ACC112 (cell line): Measurements from ENCODE around the gene WBP11.

ENCODE experiments used
- H2AFZ ChIP-seq: fragments of 200-600 bp; sonication (generic); one replicate; pipeline ENCODE4 v1.6.0; 2017; ENCODE audit warnings: antibody characterized with exemption, low read length; ENCODE audit not compliant: unreplicated experiment
- H3K27ac ChIP-seq: fragments of 200-600 bp; sonication (generic); 2 replicates; pipeline ENCODE4 v1.5.1; 2014; ENCODE audit warnings: low read depth, mild to moderate bottlenecking, antibody characterized with exemption, low read length, moderate library complexity
- H3K27me3 ChIP-seq: fragments of 200-600 bp; sonication (generic); 2 replicates; pipeline ENCODE4 v1.6.1; 2014; ENCODE audit warnings: mild to moderate bottlenecking, antibody characterized with exemption, low read length, moderate library complexity, mixed read lengths; ENCODE audit not compliant: insufficient read depth
- H3K36me3 ChIP-seq: fragments of 200-600 bp; sonication (generic); 2 replicates; pipeline ENCODE4 v1.6.1; 2016; ENCODE audit warnings: mild to moderate bottlenecking, antibody characterized with exemption, low read length, moderate library complexity, mixed read lengths; ENCODE audit not compliant: insufficient read depth
- H3K4me1 ChIP-seq: fragments of 200-600 bp; sonication (generic); one replicate; pipeline ENCODE4 v1.6.1; 2016; ENCODE audit warnings: low read length, mixed read lengths; ENCODE audit not compliant: insufficient read depth, unreplicated experiment, control insufficient read depth
- H3K4me3 ChIP-seq: fragments of 200-600 bp; sonication (generic); 2 replicates; pipeline ENCODE4 v1.5.1; 2014; ENCODE audit warnings: mild to moderate bottlenecking, low read depth, low read length
- H3K79me2 ChIP-seq: fragments of 200-600 bp; sonication (generic); one replicate; pipeline ENCODE4 v1.6.0; 2016; ENCODE audit warnings: low read length; ENCODE audit not compliant: control insufficient read depth, unreplicated experiment, insufficient read depth

WBP11 gene

DNA sequence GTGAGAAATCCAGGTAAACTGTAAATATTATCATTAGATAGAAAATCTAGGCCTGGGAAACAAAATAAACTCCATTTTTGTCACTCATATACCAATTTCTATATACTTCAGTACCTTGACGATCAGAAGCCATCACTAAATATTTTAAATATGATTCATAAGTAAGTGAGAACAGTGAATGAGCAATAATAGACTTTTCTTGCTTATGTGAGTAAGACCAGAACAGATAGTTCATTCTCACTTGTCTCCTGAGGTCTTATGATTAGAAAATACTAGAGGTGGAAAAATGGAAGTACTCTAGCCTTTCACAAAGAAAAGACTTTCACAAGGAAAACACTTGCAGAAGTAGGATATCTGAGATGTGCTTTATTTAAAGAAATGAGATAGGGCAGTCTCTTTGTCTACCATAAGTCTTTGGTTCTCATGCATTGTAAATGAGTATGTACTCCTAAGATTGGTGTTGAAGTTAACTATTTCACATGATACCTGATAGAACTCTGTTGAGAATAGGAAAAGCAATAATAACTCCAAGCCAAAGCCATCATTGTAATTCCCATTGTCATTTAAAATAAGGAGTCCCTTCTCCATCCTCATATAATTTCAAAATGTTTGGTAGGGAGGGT is 20.8 kb upstream of the WBP11 start:
- Histone ChIP-seq H3K27ac (no peak overlapping the region; the same call in 1 of the 2 replicates), H3K36me3 (no peaks in the 10 kb centered on the region), H3K27me3 (no peaks in the 10 kb centered on the region), H3K4me1 (peaks cover 40% of the 10 kb centered on the region), H3K79me2 (no peaks in the 10 kb centered on the region), H2AFZ (no peak overlapping the region), H3K4me3 (no peak overlapping the region)

DNA sequence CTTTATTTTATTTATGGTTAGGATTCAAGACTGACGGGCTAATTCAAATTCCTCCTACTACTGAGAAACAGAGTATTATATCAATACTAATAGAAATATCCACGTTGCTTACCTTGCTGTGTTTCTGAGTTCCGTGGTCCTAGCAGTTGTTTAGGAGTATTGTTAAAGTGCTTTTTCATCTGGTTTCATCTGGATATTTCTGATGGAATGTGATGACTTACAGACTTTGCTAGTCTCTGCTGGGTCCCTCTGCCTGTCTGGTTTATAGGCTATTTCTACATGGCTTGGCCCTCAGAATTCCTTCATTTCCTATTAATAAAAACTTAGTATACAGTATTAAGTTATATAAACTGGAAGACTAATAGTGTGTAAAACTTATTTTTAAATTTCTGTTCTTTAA is 10.7 kb upstream of the WBP11 start, which contains the start of gene SMCO3:
SMCO3 (minus strand) TSS at position 169 of the 400 bp plus-strand sequence. CDS start 7,502 bp downstream, outside the sequence.
- Histone ChIP-seq H3K4me1 (peaks cover 15% of the 10 kb centered on the region), H2AFZ (no peak within 1 kb of the TSS), H3K27me3 (no peaks in the 10 kb centered on the region), H3K4me3 (no peak within 1 kb of the TSS), H3K79me2 (no peaks in the 10 kb centered on the region), H3K27ac (no peak within 1 kb of the TSS), H3K36me3 (no peaks in the 10 kb centered on the region)

DNA sequence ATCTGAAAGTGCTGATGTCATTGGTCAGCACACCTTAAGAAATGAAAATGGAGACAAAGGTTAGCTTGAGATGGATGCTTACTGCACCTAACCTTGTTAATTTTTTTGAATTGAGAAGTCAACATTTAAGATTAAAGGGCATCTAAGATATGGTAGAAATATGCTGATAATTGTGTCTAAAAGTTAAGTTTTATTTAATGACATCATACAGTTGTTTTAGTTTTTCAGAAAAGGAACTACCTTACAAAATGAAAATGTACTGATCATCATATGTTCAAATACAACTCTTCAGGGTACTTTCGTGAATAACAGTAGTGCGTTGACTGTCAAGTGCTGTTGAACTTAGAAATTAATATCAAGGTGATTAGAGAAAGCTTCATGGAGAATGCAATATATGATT is 8.2 kb upstream of the WBP11 start:
- Histone ChIP-seq H3K27me3 (no peaks in the 10 kb centered on the region), H3K4me3 (no peak overlapping the region), H3K27ac (no peak overlapping the region), H3K4me1 (peaks cover 15% of the 10 kb centered on the region), H2AFZ (no peak overlapping the region), H3K36me3 (no peaks in the 10 kb centered on the region), H3K79me2 (no peaks in the 10 kb centered on the region)

- Histone ChIP-seq H3K4me1 (peaks cover 12% of the 10 kb centered on the region), H3K27ac (no peak overlapping the region), H3K36me3 (no peaks in the 10 kb centered on the region), H2AFZ (no peak overlapping the region), H3K79me2 (no peaks in the 10 kb centered on the region), H3K27me3 (no peaks in the 10 kb centered on the region), H3K4me3 (no peak overlapping the region)
Observed at GRCh38 chr12:14810953-14811483, 7.7 kb upstream of the WBP11 start.

GRCh38 chr12:14810167-14810952 is 7.1 kb upstream of the WBP11 start:
- H3K27ac ChIP-seq = no peak overlapping the region
- H3K4me3 ChIP-seq = no peak overlapping the region
- no peaks in the 10 kb centered on the region for H3K36me3 ChIP-seq
- H2AFZ ChIP-seq = no peak overlapping the region
- peaks cover 19% of the 10 kb centered on the region for H3K4me1 ChIP-seq
- no peaks in the 10 kb centered on the region for H3K79me2 ChIP-seq
- H3K27me3 ChIP-seq = no peaks in the 10 kb centered on the region

DNA sequence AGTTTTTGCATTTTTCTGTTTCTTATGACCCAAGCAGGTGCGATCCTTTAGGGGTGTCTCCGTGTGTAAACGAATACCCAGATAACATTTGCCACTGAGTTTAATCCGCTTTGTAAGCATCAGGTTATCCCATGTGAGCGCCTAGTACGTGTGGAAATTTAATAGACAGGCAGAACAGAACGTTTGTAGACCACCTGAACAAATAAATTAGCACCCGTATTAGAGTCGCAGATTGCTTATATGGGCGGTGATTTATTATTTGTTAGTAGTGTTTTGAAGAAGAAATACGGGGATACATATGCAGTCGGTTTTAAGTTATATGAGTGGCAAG is 517 bp upstream of the WBP11 start:
- peak overlapping the region; percentile 90 for H3K4me3 ChIP-seq
- H3K36me3 ChIP-seq = peaks cover 9% of the 10 kb centered on the region
- peaks cover 39% of the 10 kb centered on the region for H3K79me2 ChIP-seq
- H2AFZ ChIP-seq = peak overlapping the region; percentile 95
- H3K27ac ChIP-seq = peak overlapping the region; percentile 86
- peaks cover 34% of the 10 kb centered on the region for H3K4me1 ChIP-seq
- H3K27me3 ChIP-seq = no peaks in the 10 kb centered on the region

- H3K27me3 ChIP-seq = no peaks in the 10 kb centered on the region
- peaks cover 34% of the 10 kb centered on the region for H3K4me1 ChIP-seq
- peaks cover 20% of the 10 kb centered on the region for H3K36me3 ChIP-seq
- H3K79me2 ChIP-seq = peaks cover 47% of the 10 kb centered on the region
- H2AFZ ChIP-seq = peak overlapping the region; percentile 68
- H3K4me3 ChIP-seq = peak overlapping the region; percentile 90
- peak overlapping the region; percentile 86 for H3K27ac ChIP-seq
Observed at GRCh38 chr12:14802721-14803010, 612 bp downstream of the WBP11 start.

DNA sequence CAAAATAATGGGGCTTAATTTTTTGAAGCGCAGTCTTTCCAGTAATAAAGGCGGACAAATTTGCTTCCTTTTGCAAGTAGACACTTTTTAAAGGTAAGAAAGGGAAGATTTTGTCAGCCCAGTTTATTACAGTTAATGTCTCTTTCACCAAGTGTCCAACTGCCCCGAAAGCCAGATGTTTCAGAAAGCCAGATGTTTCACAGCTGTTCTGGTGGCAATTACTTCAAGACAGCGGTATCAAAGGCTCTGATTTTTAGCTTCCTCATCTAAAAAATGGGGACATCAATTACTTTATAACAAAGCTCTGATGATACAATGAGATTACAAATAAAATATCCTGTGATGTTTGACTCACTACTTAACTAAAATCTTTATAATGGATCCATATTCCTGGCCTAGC is 1.0 kb downstream of the WBP11 start:
- H3K27me3 ChIP-seq = no peaks in the 10 kb centered on the region
- H3K4me3 ChIP-seq = peak overlapping the region; percentile 90
- H3K27ac ChIP-seq = peak overlapping the region; percentile 86
- H3K4me1 ChIP-seq = peaks cover 34% of the 10 kb centered on the region
- H3K79me2 ChIP-seq = peaks cover 51% of the 10 kb centered on the region
- H3K36me3 ChIP-seq = peaks cover 24% of the 10 kb centered on the region
- H2AFZ ChIP-seq = no peak overlapping the region

DNA sequence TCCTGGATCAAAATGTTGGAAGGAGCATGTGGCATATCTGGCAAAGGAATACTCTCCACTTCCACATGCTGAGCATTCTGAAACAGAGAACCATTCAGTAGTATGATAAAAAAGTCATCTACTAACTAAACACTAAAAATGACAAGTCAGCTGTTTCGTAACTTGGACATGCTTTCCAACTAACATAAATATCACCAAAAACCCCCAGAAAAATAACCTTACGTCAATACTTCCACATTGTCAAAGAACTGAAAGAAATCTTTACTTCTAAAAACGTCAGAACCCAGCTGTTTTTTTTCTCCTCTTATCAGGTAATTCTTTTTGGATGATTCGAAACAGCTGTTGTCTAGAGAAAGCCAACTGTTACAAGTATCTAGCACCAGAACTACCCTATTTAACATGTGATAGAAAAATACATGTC is 8.2 kb downstream of the WBP11 start:
- Histone ChIP-seq H3K27ac (no peak overlapping the region), H3K79me2 (peaks cover 31% of the 10 kb centered on the region), H3K36me3 (peaks cover 65% of the 10 kb centered on the region), H2AFZ (no peak overlapping the region), H3K4me3 (no peak overlapping the region), H3K27me3 (no peaks in the 10 kb centered on the region), H3K4me1 (no peaks in the 10 kb centered on the region)

DNA sequence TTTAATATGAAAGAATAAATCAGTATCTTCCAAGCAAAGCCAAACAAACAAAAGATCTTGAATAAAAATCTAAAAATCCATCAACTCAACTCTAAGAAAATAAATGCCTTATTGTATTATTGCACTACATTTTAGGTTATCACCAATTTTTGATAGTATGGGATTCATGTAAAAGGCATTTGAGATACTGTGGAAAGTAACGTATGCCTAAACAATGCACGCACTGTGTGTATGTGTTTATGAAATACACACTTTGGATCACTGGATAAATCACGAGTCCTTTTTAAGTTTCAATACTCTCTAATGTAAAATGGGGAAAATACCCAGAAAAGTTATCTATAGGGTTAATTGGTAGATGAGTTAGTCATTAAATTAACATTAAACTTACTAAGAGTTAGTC is 17.7 kb downstream of the WBP11 start:
- peaks cover 22% of the 10 kb centered on the region for H3K36me3 ChIP-seq
- no peaks in the 10 kb centered on the region for H3K27me3 ChIP-seq
- H3K4me3 ChIP-seq = no peak overlapping the region
- H3K4me1 ChIP-seq = no peaks in the 10 kb centered on the region
- no peak overlapping the region for H3K27ac ChIP-seq
- no peak overlapping the region for H2AFZ ChIP-seq
- H3K79me2 ChIP-seq = no peaks in the 10 kb centered on the region

DNA sequence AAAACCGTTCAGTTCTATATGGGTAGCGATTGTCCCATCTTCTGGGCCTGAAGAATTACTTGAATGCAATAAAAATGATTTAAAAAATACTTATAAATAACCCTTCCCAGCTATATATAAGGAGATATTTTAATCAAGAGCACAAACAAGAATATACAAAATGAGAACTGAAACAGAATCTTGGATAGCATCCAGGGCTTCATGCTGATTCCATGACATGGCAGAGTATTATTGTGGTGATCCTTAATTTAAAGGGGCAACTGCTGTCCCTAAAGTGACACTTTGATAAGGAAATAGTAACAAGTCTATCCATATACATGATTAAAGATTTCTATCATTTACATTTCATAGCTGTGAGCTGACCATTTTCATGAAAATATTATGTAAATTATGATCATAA is 18.8 kb downstream of the WBP11 start:
- peaks cover 11% of the 10 kb centered on the region for H3K36me3 ChIP-seq

More for the DNA sequence above, 18.8 kb downstream of the WBP11 start:
- Histone ChIP-seq H3K27me3 (no peaks in the 10 kb centered on the region), H3K27ac (no peak overlapping the region), H3K4me1 (peaks cover 3% of the 10 kb centered on the region), H3K79me2 (no peaks in the 10 kb centered on the region), H2AFZ (no peak overlapping the region), H3K4me3 (no peak overlapping the region)
